Measurements from ENCODE around the gene SUCO. TPM values are rescaled to one million over a fixed set of nuclear protein-coding genes. Genes with fewer than 3 reads are reported as not detected.
"Not testable (repeated sequence)": the region's sequence is repeated elsewhere in the genome, so short reads cannot be mapped to it uniquely, and the experiment has no call there.

SUCO gene
- total RNA-seq, 1 donor from 2014 or later = 81.2 TPM

DNA sequence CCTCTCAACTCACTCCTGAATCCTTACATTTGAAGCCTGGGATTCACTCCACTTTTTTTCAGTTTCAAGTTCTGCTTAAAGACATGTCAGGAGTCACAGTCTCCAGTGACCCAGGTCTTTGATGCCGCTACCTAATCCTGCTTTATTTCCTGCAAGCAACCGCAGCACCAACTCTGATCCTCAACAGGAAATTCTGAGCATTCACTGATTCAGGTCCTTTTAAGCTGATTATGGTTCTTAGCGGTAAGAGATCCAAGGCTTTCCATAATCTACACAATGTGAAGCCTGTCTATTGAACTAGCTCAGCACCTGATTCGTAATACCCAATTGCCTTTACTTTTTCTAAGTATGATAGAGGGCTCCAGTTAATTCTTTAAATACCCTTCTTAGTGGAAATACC, 45.4 kb upstream of the SUCO start:
- H3K36me3 Mint-ChIP-seq (ENCODE audit: low read depth, unreplicated experiment) = no peaks in the 10 kb centered on the region

DNA sequence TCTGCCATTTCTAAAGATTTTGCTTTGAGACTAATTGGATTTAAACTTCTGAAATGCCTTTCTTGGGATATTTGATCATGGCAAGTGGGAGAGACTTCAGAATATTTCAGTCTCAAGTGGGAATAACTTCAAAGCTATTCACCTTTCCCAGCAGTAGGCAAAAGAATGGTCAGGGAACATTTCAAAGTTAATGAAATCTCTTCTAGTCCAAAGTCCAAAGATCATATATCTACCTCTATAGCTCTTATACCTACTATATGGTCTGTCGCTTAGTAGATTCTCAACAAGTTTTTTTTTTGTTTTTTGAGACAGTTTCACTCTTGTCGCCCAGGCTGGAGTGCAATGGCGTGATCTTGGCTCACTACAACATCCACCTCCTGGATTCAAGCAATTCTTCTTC, 44.6 kb upstream of the SUCO start:
- Mint-ChIP-seq H3K36me3 (ENCODE audit: low read depth, unreplicated experiment) (no peaks in the 10 kb centered on the region), H3K9me3 (ENCODE audit: unreplicated experiment) (no peaks in the 10 kb centered on the region), H3K27ac (ENCODE audit: unreplicated experiment) (no peak overlapping the region), H3K4me3 (ENCODE audit: unreplicated experiment) (no peak overlapping the region), H3K4me1 (ENCODE audit: unreplicated experiment) (peaks cover 17% of the 10 kb centered on the region), H3K27me3 (ENCODE audit: unreplicated experiment) (peaks cover 4% of the 10 kb centered on the region)
- no peak for DNase-seq (ENCODE audit: low spot score)
- TF ChIP-seq, protein P1, sequence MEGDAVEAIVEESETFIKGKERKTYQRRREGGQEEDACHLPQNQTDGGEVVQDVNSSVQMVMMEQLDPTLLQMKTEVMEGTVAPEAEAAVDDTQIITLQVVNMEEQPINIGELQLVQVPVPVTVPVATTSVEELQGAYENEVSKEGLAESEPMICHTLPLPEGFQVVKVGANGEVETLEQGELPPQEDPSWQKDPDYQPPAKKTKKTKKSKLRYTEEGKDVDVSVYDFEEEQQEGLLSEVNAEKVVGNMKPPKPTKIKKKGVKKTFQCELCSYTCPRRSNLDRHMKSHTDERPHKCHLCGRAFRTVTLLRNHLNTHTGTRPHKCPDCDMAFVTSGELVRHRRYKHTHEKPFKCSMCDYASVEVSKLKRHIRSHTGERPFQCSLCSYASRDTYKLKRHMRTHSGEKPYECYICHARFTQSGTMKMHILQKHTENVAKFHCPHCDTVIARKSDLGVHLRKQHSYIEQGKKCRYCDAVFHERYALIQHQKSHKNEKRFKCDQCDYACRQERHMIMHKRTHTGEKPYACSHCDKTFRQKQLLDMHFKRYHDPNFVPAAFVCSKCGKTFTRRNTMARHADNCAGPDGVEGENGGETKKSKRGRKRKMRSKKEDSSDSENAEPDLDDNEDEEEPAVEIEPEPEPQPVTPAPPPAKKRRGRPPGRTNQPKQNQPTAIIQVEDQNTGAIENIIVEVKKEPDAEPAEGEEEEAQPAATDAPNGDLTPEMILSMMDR (IDR thresholded peaks at IDR 0.05; ENCODE audit: unreplicated experiment) = no peak

More for the DNA sequence above, 45.4 kb upstream of the SUCO start:
- H3K4me3 Mint-ChIP-seq (ENCODE audit: unreplicated experiment) = no peak overlapping the region
- H3K27me3 Mint-ChIP-seq (ENCODE audit: unreplicated experiment) = peaks cover 4% of the 10 kb centered on the region
- TF ChIP-seq, protein P1 (IDR thresholded peaks at IDR 0.05; ENCODE audit: unreplicated experiment) = no peak
- H3K4me1 Mint-ChIP-seq (ENCODE audit: unreplicated experiment) = peaks cover 19% of the 10 kb centered on the region
- no peak overlapping the region for H3K27ac Mint-ChIP-seq (ENCODE audit: unreplicated experiment)
- DNase-seq (ENCODE audit: low spot score) = no peak
- no peaks in the 10 kb centered on the region for H3K9me3 Mint-ChIP-seq (ENCODE audit: unreplicated experiment)

DNA sequence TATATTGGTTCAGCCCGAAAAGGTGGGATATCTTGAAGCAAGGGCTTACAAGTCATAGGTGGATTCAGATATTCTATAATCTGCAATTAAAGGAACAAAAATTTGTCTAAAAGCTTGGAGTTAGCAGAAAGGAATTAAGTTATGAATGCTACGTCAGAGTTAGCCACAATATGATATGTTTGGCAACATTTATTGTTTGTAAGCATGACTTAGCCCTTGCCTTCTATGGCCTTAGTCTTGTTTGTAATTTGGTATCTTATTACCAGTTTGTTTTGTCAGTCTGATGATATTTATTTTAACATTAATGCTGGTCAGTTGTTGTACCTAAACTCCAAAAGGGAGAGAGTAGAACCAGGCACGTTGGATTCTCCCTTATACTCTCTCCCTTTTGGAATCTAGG, 43.1 kb upstream of the SUCO start:
- peaks cover 11% of the 10 kb centered on the region for H3K4me1 Mint-ChIP-seq (ENCODE audit: unreplicated experiment)
- no peak overlapping the region for H3K27ac Mint-ChIP-seq (ENCODE audit: unreplicated experiment)
- H3K4me3 Mint-ChIP-seq (ENCODE audit: unreplicated experiment) = no peak overlapping the region
- no peaks in the 10 kb centered on the region for H3K9me3 Mint-ChIP-seq (ENCODE audit: unreplicated experiment)
- DNase-seq (ENCODE audit: low spot score) = no peak
- no peaks in the 10 kb centered on the region for H3K36me3 Mint-ChIP-seq (ENCODE audit: low read depth, unreplicated experiment)
- peaks cover 4% of the 10 kb centered on the region for H3K27me3 Mint-ChIP-seq (ENCODE audit: unreplicated experiment)
- TF ChIP-seq, protein P1 (IDR thresholded peaks at IDR 0.05; ENCODE audit: unreplicated experiment) = no peak

DNA sequence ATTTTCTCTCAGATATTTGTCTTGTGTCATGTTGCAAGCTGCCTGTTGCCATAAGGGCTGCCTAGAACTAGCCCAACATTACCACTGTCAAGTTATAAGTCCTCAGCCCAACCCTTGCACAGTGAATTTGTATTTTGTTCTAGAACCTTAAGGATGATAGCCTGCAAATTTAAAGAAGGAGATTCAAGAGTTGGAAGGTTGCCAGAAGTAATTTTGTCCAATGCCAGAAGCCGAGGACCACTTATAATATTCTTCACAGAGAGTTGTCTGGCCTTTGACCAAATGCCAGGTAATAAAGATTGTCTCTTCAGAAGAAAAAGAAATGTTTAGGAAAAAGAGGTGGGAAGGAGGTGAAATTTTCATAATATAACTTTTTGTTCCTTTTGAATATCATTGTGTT, 40.5 kb upstream of the SUCO start:
- peaks cover 12% of the 10 kb centered on the region for H3K4me1 Mint-ChIP-seq (ENCODE audit: unreplicated experiment)
- no peak for DNase-seq (ENCODE audit: low spot score)
- peaks cover 3% of the 10 kb centered on the region for H3K27me3 Mint-ChIP-seq (ENCODE audit: unreplicated experiment)
- H3K36me3 Mint-ChIP-seq (ENCODE audit: low read depth, unreplicated experiment) = no peaks in the 10 kb centered on the region
- H3K4me3 Mint-ChIP-seq (ENCODE audit: unreplicated experiment) = no peak overlapping the region
- TF ChIP-seq, protein P1 (IDR thresholded peaks at IDR 0.05; ENCODE audit: unreplicated experiment) = no peak
- H3K27ac Mint-ChIP-seq (ENCODE audit: unreplicated experiment) = no peak overlapping the region
- no peaks in the 10 kb centered on the region for H3K9me3 Mint-ChIP-seq (ENCODE audit: unreplicated experiment)

DNA sequence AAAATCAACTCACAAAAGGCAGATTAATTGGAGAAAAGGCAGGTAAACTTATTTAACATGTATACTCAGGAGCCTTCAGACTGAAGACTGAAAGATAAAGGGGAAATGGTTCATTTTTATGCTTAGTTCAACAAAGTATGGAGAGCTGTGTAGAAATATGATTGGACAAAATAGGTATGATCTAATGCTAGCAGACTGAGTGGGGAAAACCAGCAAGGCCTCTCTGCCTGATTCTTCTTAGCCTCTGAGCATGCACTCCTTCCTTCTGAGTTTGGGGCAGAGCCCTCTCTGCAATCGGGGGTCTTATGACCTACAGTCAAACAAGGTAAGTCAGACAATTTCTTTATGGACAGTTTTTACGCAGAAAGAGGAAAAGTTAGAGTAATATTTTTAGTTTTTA, 38.8 kb upstream of the SUCO start:
- TF ChIP-seq, protein P1 (IDR thresholded peaks at IDR 0.05; ENCODE audit: unreplicated experiment) = no peak
- H3K27me3 Mint-ChIP-seq (ENCODE audit: unreplicated experiment) = peaks cover 2% of the 10 kb centered on the region
- H3K9me3 Mint-ChIP-seq (ENCODE audit: unreplicated experiment) = no peaks in the 10 kb centered on the region
- DNase-seq (ENCODE audit: low spot score) = no peak
- no peaks in the 10 kb centered on the region for H3K36me3 Mint-ChIP-seq (ENCODE audit: low read depth, unreplicated experiment)
- no peak overlapping the region for H3K27ac Mint-ChIP-seq (ENCODE audit: unreplicated experiment)
- H3K4me1 Mint-ChIP-seq (ENCODE audit: unreplicated experiment) = peaks cover 9% of the 10 kb centered on the region
- no peak overlapping the region for H3K4me3 Mint-ChIP-seq (ENCODE audit: unreplicated experiment)

DNA sequence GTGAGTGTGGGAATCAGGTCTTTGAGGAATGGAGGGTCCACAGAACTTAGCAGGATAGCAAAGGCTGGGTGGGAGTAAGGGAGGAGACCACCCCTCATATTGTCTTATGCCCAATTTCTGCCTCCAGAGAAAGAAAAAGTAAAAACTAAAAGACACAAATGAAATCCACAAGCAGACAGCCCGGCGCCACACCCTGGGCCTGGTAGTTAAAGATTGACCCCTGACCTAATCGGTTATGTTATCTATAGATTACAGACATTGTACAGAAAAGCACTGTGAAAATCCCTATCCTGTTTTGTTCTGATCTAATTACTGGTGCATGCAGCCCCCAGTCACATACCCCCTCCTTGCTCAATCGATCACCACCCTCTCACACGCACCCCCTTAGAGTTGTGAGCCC, 36.8 kb upstream of the SUCO start:
- not testable (repeated sequence) for H3K27ac Mint-ChIP-seq (ENCODE audit: unreplicated experiment); H3K4me3 Mint-ChIP-seq (ENCODE audit: unreplicated experiment); H3K4me1 Mint-ChIP-seq (ENCODE audit: unreplicated experiment); H3K27me3 Mint-ChIP-seq (ENCODE audit: unreplicated experiment); H3K36me3 Mint-ChIP-seq (ENCODE audit: low read depth, unreplicated experiment); DNase-seq (ENCODE audit: low spot score); H3K9me3 Mint-ChIP-seq (ENCODE audit: unreplicated experiment)

All from endothelial cell (in vitro differentiated cells).